ENCODE results near the gene CTSD. TPM values are rescaled to one million over a fixed set of nuclear protein-coding genes. Genes with fewer than 3 reads are reported as not detected.

The CTSD gene
- total RNA-seq, 2 donors from 2014 or later: 782 to 1,042 TPM

DNA sequence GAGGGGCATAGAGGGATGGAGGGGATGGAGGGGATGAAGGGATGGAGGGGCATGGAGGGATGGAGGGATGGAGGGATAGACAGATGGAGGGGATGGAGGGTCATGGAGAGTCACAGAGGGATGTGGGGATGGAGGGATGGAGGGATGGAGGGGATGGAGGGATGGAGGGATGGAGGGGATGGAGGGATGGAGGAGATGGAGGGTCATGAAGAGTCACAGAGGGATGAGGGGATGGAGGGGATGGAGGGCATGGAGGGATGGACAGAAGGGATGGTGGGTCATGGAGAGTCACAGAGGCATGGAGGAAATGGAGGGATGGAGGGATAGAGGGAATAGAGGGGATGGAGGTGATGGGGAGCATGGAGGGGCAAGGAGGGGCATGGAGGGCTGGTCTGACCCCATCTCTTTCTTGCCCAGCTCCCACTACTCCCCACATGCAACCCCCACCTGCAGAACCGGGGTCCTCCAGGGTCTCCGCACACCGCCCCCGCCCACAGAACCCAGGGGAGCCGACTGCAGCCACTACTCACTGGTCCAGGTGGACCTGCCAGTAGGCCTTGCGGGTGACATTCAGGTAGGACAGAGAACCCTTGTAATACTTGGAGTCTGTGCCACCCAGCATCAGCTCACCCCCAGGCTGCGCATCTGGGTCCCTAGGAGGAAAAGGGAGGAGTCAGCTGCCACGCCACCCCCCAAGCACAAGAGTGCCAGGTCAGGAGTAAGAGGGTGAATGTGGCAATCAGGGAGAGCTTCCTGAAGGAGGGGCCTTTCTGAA is 9.2 kb downstream of the CTSD start:
- Histone ChIP-seq H3K36me3 (peaks cover 61% of the 10 kb centered on the region), H3K4me3 (no peak overlapping the region), H3K4me1 (peaks cover 2 to 89% of the 10 kb centered on the region in 2 donors), H3K27ac (peak overlapping the region in 1 of 2 donors; percentile 76), H3K9me3 (no peaks in the 10 kb centered on the region), H3K27me3 (no peaks in the 10 kb centered on the region)
- DNase-seq (ENCODE audit: low spot score): no peak
- TF ChIP-seq, protein P1, sequence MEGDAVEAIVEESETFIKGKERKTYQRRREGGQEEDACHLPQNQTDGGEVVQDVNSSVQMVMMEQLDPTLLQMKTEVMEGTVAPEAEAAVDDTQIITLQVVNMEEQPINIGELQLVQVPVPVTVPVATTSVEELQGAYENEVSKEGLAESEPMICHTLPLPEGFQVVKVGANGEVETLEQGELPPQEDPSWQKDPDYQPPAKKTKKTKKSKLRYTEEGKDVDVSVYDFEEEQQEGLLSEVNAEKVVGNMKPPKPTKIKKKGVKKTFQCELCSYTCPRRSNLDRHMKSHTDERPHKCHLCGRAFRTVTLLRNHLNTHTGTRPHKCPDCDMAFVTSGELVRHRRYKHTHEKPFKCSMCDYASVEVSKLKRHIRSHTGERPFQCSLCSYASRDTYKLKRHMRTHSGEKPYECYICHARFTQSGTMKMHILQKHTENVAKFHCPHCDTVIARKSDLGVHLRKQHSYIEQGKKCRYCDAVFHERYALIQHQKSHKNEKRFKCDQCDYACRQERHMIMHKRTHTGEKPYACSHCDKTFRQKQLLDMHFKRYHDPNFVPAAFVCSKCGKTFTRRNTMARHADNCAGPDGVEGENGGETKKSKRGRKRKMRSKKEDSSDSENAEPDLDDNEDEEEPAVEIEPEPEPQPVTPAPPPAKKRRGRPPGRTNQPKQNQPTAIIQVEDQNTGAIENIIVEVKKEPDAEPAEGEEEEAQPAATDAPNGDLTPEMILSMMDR (IDR thresholded peaks at IDR 0.05): no peak

DNA sequence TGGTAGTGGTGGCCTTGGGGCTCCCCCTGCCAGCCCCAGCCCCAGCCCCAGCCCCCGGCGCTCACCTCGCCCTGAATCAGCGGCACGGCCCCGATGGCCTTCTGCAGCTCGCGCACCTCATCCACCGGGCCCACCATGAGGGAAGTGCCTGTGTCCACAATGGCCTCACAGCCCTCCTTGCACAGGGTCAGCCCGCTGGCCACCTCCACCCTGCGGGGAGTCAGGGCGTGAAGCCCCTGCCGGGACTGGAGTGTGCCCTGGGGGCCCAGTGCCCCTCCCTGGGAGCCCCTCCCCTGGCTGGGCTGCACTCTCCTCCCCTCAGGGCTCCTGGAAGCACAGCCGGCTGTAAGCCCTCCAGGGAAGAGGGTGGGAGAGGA is 9.8 kb downstream of the CTSD start:
- no peak for DNase-seq (ENCODE audit: low spot score)
- peaks cover 0 to 89% of the 10 kb centered on the region in 2 donors for H3K4me1 ChIP-seq
- no peak overlapping the region for H3K4me3 ChIP-seq
- H3K27me3 ChIP-seq: no peaks in the 10 kb centered on the region
- H3K36me3 ChIP-seq: peaks cover 54% of the 10 kb centered on the region
- TF ChIP-seq, protein P1 (IDR thresholded peaks at IDR 0.05): no peak
- no peaks in the 10 kb centered on the region for H3K9me3 ChIP-seq
- H3K27ac ChIP-seq: no peak overlapping the region

DNA sequence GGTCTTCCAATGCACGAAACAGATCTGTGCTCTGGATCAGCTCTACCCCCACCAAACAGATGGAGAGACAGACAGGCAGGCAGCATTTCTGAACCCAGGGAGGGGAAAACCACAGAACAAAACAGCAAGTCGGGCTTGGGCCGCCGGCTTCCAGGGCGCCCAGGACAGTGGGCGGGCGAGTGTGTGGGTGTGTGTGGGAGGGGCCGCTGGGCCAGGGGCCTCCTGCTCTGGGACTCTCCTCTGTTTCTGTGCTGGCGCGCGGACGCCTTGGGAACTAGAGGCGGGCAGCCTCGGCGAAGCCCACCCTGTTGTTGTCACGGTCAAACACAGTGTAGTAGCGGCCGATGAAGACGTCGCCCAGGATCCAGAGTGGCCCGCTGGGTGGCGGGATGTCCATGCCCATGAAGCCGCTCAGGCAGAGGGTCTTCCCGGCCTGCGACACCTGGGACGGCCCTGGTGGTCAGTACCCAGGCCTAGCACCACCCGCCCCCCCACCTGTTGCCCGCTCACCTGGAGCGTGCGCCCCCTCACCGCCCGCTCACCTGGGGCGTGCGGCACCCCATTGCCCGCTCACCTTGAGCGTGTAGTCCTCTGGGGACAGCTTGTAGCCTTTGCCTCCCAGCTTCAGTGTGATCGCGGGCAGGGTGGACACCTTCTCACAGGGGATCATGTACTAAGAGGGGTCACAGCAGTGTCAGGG is 10.3 kb downstream of the CTSD start:
- Histone ChIP-seq H3K4me3 (no peak overlapping the region), H3K36me3 (peaks cover 49% of the 10 kb centered on the region), H3K27ac (no peak overlapping the region), H3K27me3 (no peaks in the 10 kb centered on the region), H3K9me3 (no peaks in the 10 kb centered on the region), H3K4me1 (peaks cover 0 to 89% of the 10 kb centered on the region in 2 donors)
- TF ChIP-seq, protein P1 (IDR thresholded peaks at IDR 0.05): no peak
- no peak for DNase-seq (ENCODE audit: low spot score)

DNA sequence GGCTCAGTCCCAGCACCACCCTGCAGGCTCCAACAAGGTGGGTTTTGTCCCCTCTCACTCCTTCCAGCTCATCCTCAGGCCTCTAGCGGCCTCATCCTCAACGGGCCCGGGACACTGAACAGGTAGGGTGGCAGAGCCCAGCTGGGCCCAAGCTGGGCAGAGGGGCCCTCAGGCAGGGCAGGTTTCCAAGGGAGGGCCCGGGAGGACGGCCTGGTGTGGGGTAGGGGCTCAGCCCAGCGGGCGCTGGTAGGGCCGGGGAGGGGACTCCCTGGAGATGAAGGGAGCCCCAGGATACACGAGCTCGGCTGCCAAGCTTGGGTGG is 10.9 kb downstream of the CTSD start:
- peaks cover 0 to 89% of the 10 kb centered on the region in 2 donors for H3K4me1 ChIP-seq
- TF ChIP-seq, protein P1 (IDR thresholded peaks at IDR 0.05): no peak

GRCh38 chr11:1751999-1752906 is 11.5 kb downstream of the CTSD start:
- H3K27ac ChIP-seq: peak overlapping the region; percentile 1 to 65
- H3K4me1 ChIP-seq: peaks cover 0 to 89% of the 10 kb centered on the region in 2 donors
- no peaks in the 10 kb centered on the region for H3K9me3 ChIP-seq
- DNase-seq (ENCODE audit: low spot score): no peak
- H3K36me3 ChIP-seq: peaks cover 38% of the 10 kb centered on the region
- no peak overlapping the region for H3K4me3 ChIP-seq
- TF ChIP-seq, protein P1 (IDR thresholded peaks at IDR 0.05): no peak
- H3K27me3 ChIP-seq: no peaks in the 10 kb centered on the region

More for the DNA sequence above, 10.9 kb downstream of the CTSD start:
- H3K9me3 ChIP-seq: no peaks in the 10 kb centered on the region
- H3K27me3 ChIP-seq: no peaks in the 10 kb centered on the region
- DNase-seq (ENCODE audit: low spot score): no peak
- H3K4me3 ChIP-seq: no peak overlapping the region
- H3K27ac ChIP-seq: peak overlapping the region; percentile 1 to 65
- peaks cover 44% of the 10 kb centered on the region for H3K36me3 ChIP-seq

Data from right atrium auricular region (tissue), 2 donors.